ENCODE results near the gene SLC5A5.
A peak's percentile ranks its signal among the peaks of the same experiment; 100 is the strongest.

Gene SLC5A5

GRCh38 chr19:17847538-17848366, 24.0 kb upstream of the SLC5A5 start, which contains the start of gene JAK3:
JAK3 (minus strand) TSS chr19:17847982; CDS start chr19:17844417, 3,565 bp downstream.
- DNase-seq (ENCODE audit: low read depth), result peak; percentile 78

- no peak for DNase-seq (ENCODE audit: low read depth)
These were observed 23.0 kb upstream of the SLC5A5 start for GRCh38 chr19:17848595-17849292.

GRCh38 chr19:17854061-17854460, 17.7 kb upstream of the SLC5A5 start:
- DNase-seq (ENCODE audit: low read depth), result no peak

GRCh38 chr19:17855280-17856152, 16.2 kb upstream of the SLC5A5 start:
- DNase-seq (ENCODE audit: low read depth), result peak; percentile 94

GRCh38 chr19:17859533-17860330, 12.0 kb upstream of the SLC5A5 start, which contains the start of gene RPL18A:
RPL18A (plus strand) TSS chr19:17859910; CDS start chr19:17859957, 47 bp downstream.
- DNase-seq (ENCODE audit: low read depth), result peak; percentile 97

GRCh38 chr19:17860331-17860992, 11.3 kb upstream of the SLC5A5 start:
- DNase-seq (ENCODE audit: low read depth), result no peak

GRCh38 chr19:17860993-17861360, 10.8 kb upstream of the SLC5A5 start:
- DNase-seq (ENCODE audit: low read depth), result no peak

GRCh38 chr19:17861542-17862402, 10.0 kb upstream of the SLC5A5 start:
- no peak for DNase-seq (ENCODE audit: low read depth)

GRCh38 chr19:17862711-17863519, 8.8 kb upstream of the SLC5A5 start:
- DNase-seq (ENCODE audit: low read depth), result no peak

- no peak for DNase-seq (ENCODE audit: low read depth)
These were observed 8.1 kb upstream of the SLC5A5 start for GRCh38 chr19:17863520-17864182.

GRCh38 chr19:17865364-17866311, 6.1 kb upstream of the SLC5A5 start:
- DNase-seq (ENCODE audit: low read depth), result no peak

- no peak for DNase-seq (ENCODE audit: low read depth)
These were observed 5.3 kb upstream of the SLC5A5 start for GRCh38 chr19:17866312-17866963.

- DNase-seq (ENCODE audit: low read depth), result no peak
These were observed 4.7 kb upstream of the SLC5A5 start for GRCh38 chr19:17866964-17867486.

GRCh38 chr19:17868669-17869068, 3.1 kb upstream of the SLC5A5 start:
- no peak for DNase-seq (ENCODE audit: low read depth)

- no peak for DNase-seq (ENCODE audit: low read depth)
These were observed 2.6 kb upstream of the SLC5A5 start for GRCh38 chr19:17869114-17869608.

Data from stimulated activated CD8-positive, alpha-beta memory T cell treated with anti-CD3 and anti-CD28 coated beads, Interleukin-15, amount 100 ng/mL, for 1 hour (primary cell).